GM23248 (cell line): Measurements from ENCODE around the gene SCAF4. TPM values are rescaled to one million over a fixed set of nuclear protein-coding genes. Genes with fewer than 3 reads are reported as not detected.

Source experiments
- DNase-seq: peaks from one replicate; pipeline ENCODE4 v3.0.0-alpha.2; 2015
- H2AFZ ChIP-seq: fragments of 200-600 bp; sonication (generic); 2 replicates; pipeline ENCODE4 v1.6.1; 2016; ENCODE audit warnings: antibody characterized with exemption
- H3F3A ChIP-seq: fragments of 200-600 bp; sonication (generic); 2 replicates; pipeline ENCODE4 v1.6.1; 2016; ENCODE audit warnings: mild to moderate bottlenecking, antibody characterized with exemption, mixed run types; ENCODE audit not compliant: insufficient read depth
- H3K27ac ChIP-seq: fragments of 200-600 bp; sonication (generic); 2 replicates; pipeline ENCODE4 v1.5.1; 2016; ENCODE audit warnings: mild to moderate bottlenecking
- H3K27me3 ChIP-seq: fragments of 200-600 bp; sonication (generic); replicated peaks from 2 replicates; pipeline ENCODE4 v1.6.1; 2016; ENCODE audit warnings: mild to moderate bottlenecking; ENCODE audit not compliant: insufficient read depth
- H3K36me3 ChIP-seq: fragments of 200-600 bp; sonication (generic); 2 replicates; pipeline ENCODE4 v1.6.1; 2016; ENCODE audit warnings: low read depth, mild to moderate bottlenecking
- H3K4me1 ChIP-seq: fragments of 200-600 bp; sonication (generic); 2 replicates; pipeline ENCODE4 v1.6.1; 2016; ENCODE audit warnings: mild to moderate bottlenecking; ENCODE audit not compliant: insufficient read depth
- H3K4me2 ChIP-seq: fragments of 200-600 bp; sonication (generic); one replicate; pipeline ENCODE4 v1.6.1; 2016; ENCODE audit warnings: mild to moderate bottlenecking; ENCODE audit not compliant: unreplicated experiment
- H3K4me3 ChIP-seq: fragments of 200-600 bp; sonication (generic); 2 replicates; pipeline ENCODE4 v1.5.1; 2016; ENCODE audit warnings: mild to moderate bottlenecking
- H3K79me2 ChIP-seq: fragments of 200-600 bp; sonication (generic); 2 replicates; pipeline ENCODE4 v1.6.1; 2016; ENCODE audit warnings: mild to moderate bottlenecking; ENCODE audit not compliant: insufficient read depth
- H3K9ac ChIP-seq: fragments of 200-600 bp; sonication (generic); 2 replicates; pipeline ENCODE4 v1.6.1; 2016; ENCODE audit warnings: mild to moderate bottlenecking
- H3K9me2 ChIP-seq: fragments of 200-600 bp; sonication (generic); 2 replicates; pipeline ENCODE4 v1.6.1; 2016; ENCODE audit warnings: mixed run types, mild to moderate bottlenecking, moderate library complexity; ENCODE audit not compliant: insufficient read depth
- H3K9me3 ChIP-seq: fragments of 200-600 bp; sonication (generic); one replicate; pipeline ENCODE4 v1.6.1; 2017; ENCODE audit warnings: low read depth
- H4K20me1 ChIP-seq: fragments of 200-600 bp; sonication (generic); 2 replicates; pipeline ENCODE4 v1.6.0; 2016; ENCODE audit not compliant: insufficient read depth
- EZH2 ChIP-seq: fragments of 200-600 bp; sonication (generic); IDR thresholded peaks from 2 replicates; pipeline ENCODE4 v1.6.1; 2018; ENCODE audit warnings: antibody characterized with exemption, mild to moderate bottlenecking; ENCODE audit not compliant: insufficient read depth, poor library complexity, severe bottlenecking
- EZH2phosphoT487 ChIP-seq: fragments of 200-600 bp; sonication (generic); IDR thresholded peaks from 2 replicates; pipeline ENCODE4 v1.6.1; 2018; ENCODE audit warnings: antibody characterized with exemption, moderate library complexity, mild to moderate bottlenecking, low read depth; ENCODE audit not compliant: insufficient read depth
- WGBS, 2 experiments: methylation state at CpG; one replicate each; pipeline ENCODE4 v1.1.6; 2015 to 2017; ENCODE audit warnings: low lambda C conversion rate in 2 of 2, low coverage in 1 of 2; ENCODE audit errors: missing lambda C conversion rate in 2 of 2; 5-methylcytosine and 5-hydroxymethylcytosine counted together
- in situ Hi-C: fragments of 300-500 bp; cut with MboI; formaldehyde crosslinking; loops from 2 replicates; pipeline ENCODE4 v1.15.0; 2020
- polyA plus RNA-seq: library from polyadenylated mRNA; unstranded; fragments of >200 nt; fragmentation: Nextera tagmentation; extraction: Ambion mirVana; gene quantifications from 2 replicates; pipeline ENCODE4 v1.2.1, GENCODE V29; 2016
- total RNA-seq: library from RNA; depleted of rRNA; stranded (reverse); fragments of >200 nt; shearing (Covaris generic); gene quantifications from 2 replicates; pipeline ENCODE4 v1.2.3, GENCODE V29; 2014

Gene SCAF4
- total and polyA plus RNA-seq, 2 experiments from 2014 or later = 3.2 to 19.4 TPM

DNA sequence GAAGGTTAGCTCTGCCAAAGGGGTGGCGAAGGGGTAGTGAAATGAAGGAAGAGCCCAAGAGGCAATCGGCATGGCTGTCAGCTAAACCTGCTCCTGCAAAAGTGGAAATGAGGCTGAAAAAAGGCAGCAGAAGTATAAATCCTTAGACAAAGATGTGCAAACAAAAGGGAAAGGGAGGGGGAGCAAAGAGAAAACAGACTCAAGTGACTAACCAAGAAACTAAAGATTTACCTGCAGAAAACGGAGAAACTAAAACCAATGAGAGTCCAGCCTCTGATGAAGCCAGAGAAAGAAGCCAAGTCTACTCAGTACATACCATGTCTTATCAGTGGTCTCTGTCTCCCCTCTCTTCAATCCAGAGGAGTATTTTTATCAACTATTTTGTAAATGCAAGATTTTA lies 25.4 kb downstream of the SCAF4 start:
- Histone ChIP-seq H3K27me3 (no peaks in the 10 kb centered on the region), H2AFZ (no peak overlapping the region), H3K9me3 (no peaks in the 10 kb centered on the region), H3K27ac (no peak overlapping the region), H3F3A (peaks cover 23% of the 10 kb centered on the region; the same call in 1 of the 2 replicates), H3K4me2 (no peak overlapping the region), H3K4me1 (peaks cover 24% of the 10 kb centered on the region), H3K4me3 (no peak overlapping the region), H3K36me3 (peaks cover 17% of the 10 kb centered on the region), H4K20me1 (no peaks in the 10 kb centered on the region), H3K9ac (no peak overlapping the region), H3K9me2 (no peaks in the 10 kb centered on the region), H3K79me2 (peaks cover 100% of the 10 kb centered on the region)
- no peak for TF ChIP-seq EZH2
- TF ChIP-seq EZH2phosphoT487 = no peak
- no peak for DNase-seq
- in situ Hi-C loops = no loop called here
- 97 to 100% methylated on average over 3 of the region's 3 CpGs for WGBS, 2 experiments

DNA sequence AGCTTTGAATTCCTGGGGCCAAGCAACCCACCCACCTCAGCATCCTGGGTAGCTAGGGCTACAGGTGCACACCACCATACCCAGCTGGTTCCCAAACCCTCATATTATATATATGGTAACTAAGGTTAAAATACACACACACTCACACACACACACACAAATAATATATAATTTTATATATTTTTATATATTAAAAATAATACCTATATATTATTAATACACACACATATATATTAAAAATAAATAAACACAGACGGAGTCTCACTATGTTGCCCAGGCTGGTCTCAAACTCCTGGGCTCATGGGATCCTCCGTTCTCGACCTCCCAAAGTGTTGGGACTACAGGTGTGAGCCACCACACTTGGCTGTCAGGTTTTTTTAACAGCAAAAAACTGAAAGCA lies 31.9 kb downstream of the SCAF4 start:
- Histone ChIP-seq H3K36me3 (peaks cover 68% of the 10 kb centered on the region), H3K79me2 (peaks cover 79% of the 10 kb centered on the region), H3K9me3 (no peaks in the 10 kb centered on the region), H3K4me2 (no peak overlapping the region), H3K9me2 (no peaks in the 10 kb centered on the region), H2AFZ (no peak overlapping the region), H3K27ac (no peak overlapping the region), H3K27me3 (no peaks in the 10 kb centered on the region), H3K9ac (no peak overlapping the region), H3K4me1 (no peaks in the 10 kb centered on the region; the same call in 1 of the 2 replicates), H3F3A (no peaks in the 10 kb centered on the region), H3K4me3 (no peak overlapping the region), H4K20me1 (no peaks in the 10 kb centered on the region)
- WGBS, 2 experiments = 100% methylated on average over 3 of the region's 3 CpGs
- TF ChIP-seq EZH2phosphoT487 = no peak
- no peak for TF ChIP-seq EZH2
- in situ Hi-C loops = no loop called here
- DNase-seq = no peak

DNA sequence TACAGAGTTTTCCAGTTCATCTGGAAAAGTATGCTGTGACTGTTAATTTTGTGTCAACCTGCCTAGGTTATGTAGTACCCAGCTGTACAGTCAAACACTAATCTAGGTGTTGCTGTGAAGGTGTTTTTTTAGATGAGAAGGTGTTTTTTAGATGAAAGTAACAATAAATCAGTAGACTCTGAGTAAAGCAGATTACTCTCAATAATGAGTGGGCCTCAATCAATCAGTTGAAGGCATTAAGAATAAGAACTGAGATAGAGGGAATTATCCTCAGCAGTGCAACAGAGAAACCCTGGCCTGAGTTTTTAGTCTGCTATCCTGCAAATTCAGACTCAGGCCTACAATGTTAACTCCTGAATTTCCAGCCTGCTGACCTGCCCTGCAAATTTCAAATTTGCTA lies 33.5 kb downstream of the SCAF4 start:
- no peak overlapping the region for H3K9ac ChIP-seq
- H3K27me3 ChIP-seq = no peaks in the 10 kb centered on the region
- H3K27ac ChIP-seq = no peak overlapping the region
- H3K4me2 ChIP-seq = no peak overlapping the region
- H2AFZ ChIP-seq = no peak overlapping the region
- no peaks in the 10 kb centered on the region; the same call in 1 of the 2 replicates for H3K4me1 ChIP-seq
- TF ChIP-seq EZH2phosphoT487 (no peak), EZH2 (no peak)
- H3K9me3 ChIP-seq = no peaks in the 10 kb centered on the region
- H4K20me1 ChIP-seq = no peaks in the 10 kb centered on the region
- no peaks in the 10 kb centered on the region for H3F3A ChIP-seq
- in situ Hi-C loops = no loop called here
- no peak overlapping the region for H3K4me3 ChIP-seq
- H3K79me2 ChIP-seq = peaks cover 71% of the 10 kb centered on the region
- DNase-seq = no peak
- peaks cover 82% of the 10 kb centered on the region for H3K36me3 ChIP-seq
- no peaks in the 10 kb centered on the region for H3K9me2 ChIP-seq

DNA sequence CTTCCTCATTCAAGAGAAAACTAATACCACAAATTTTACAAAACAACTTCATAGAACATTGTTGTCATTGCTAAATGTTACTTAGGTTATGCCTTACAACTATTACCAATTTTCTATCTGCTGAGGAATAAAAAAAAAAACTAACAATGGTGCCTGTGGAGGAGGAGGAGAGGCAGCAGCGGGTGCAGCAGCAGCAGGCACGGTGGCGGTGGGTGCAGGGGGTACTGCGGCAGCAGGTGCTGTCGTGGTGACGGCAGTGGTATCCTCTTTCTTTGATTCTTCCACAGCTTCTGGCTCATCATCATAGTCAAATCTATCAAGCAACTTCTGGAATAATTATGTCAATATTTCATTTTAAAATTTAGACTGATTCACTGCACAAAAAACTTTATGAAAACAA lies 35.5 kb downstream of the SCAF4 start:
- no peaks in the 10 kb centered on the region for H3K27me3 ChIP-seq
- H3F3A ChIP-seq = no peaks in the 10 kb centered on the region
- TF ChIP-seq EZH2 (no peak), EZH2phosphoT487 (no peak)
- H3K79me2 ChIP-seq = peaks cover 54% of the 10 kb centered on the region
- no peaks in the 10 kb centered on the region for H4K20me1 ChIP-seq
- H3K9me3 ChIP-seq = no peaks in the 10 kb centered on the region
- H3K4me1 ChIP-seq = no peaks in the 10 kb centered on the region; the same call in 1 of the 2 replicates
- peaks cover 87% of the 10 kb centered on the region for H3K36me3 ChIP-seq
- DNase-seq = no peak
- in situ Hi-C loops = no loop called here
- H3K4me3 ChIP-seq = no peak overlapping the region
- no peaks in the 10 kb centered on the region for H3K9me2 ChIP-seq
- H3K9ac ChIP-seq = no peak overlapping the region
- no peak overlapping the region for H3K27ac ChIP-seq
- no peak overlapping the region for H2AFZ ChIP-seq
- WGBS, 2 experiments = 95 to 97% methylated on average over 6 of the region's 6 CpGs
- H3K4me2 ChIP-seq = no peak overlapping the region

DNA sequence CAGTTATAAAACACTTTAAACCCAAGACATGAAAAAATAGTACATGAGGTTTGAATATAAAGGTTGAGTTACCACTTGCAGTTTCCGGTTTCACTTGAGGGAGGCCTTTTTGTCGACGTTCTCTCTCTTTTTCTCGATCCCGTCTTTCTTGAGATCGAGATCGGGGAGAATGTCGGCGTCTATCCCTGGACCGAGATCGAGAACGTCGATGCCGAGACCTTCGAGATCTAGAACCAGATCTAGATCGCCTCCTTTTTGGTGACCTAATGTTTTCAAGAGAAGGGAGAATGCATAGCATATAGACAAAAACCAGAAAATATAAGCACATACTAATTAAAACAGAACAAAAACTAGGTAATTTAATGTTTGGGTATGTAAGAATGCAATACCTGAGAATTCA lies 38.7 kb downstream of the SCAF4 start:
- Histone ChIP-seq H3K9ac (no peak overlapping the region), H3K9me2 (no peaks in the 10 kb centered on the region), H4K20me1 (no peaks in the 10 kb centered on the region), H3K4me1 (no peaks in the 10 kb centered on the region; the same call in 1 of the 2 replicates), H3K36me3 (peaks cover 78% of the 10 kb centered on the region), H3F3A (peaks cover 4% of the 10 kb centered on the region; the same call in 1 of the 2 replicates), H3K4me3 (no peak overlapping the region), H2AFZ (no peak overlapping the region), H3K27ac (no peak overlapping the region), H3K27me3 (no peaks in the 10 kb centered on the region), H3K9me3 (no peaks in the 10 kb centered on the region), H3K4me2 (no peak overlapping the region), H3K79me2 (peaks cover 28% of the 10 kb centered on the region)
- 97 to 98% methylated on average over 16 of the region's 16 CpGs for WGBS, 2 experiments
- DNase-seq = no peak
- TF ChIP-seq EZH2phosphoT487 (no peak), EZH2 (no peak)
- in situ Hi-C loops = no loop called here
